ENCODE measurements around the gene VIT. TPM values are rescaled to one million over a fixed set of nuclear protein-coding genes. Genes with fewer than 3 reads are reported as not detected.

Gene VIT
- total and polyA plus RNA-seq, 4 donors = 10.0 to 29.2 TPM; not detected in 2

- ATAC-seq (ENCODE audit: low FRiP score) (no peak), DNase-seq (no peak)
- Histone ChIP-seq H3K9me3 (ENCODE audit: control insufficient read depth, low read length) (no peaks in the 10 kb centered on the region), H3K27ac (ENCODE audit: low read depth in 1 of 2, low read length in 2 of 2) (no peak overlapping the region), H3K27me3 (ENCODE audit: control insufficient read depth in 1 of 2, insufficient read depth in 2 of 2, low read length in 1 of 2) (no peaks in the 10 kb centered on the region), H3K4me3 (ENCODE audit: low read length in 2 of 2) (no peak overlapping the region), H3K36me3 (ENCODE audit: control insufficient read depth in 1 of 2, insufficient read depth in 2 of 2, low read length in 1 of 2) (no peaks in the 10 kb centered on the region), H3K4me1 (ENCODE audit: control insufficient read depth in 1 of 2, insufficient read depth in 2 of 2, low read length in 2 of 2) (no peaks in the 10 kb centered on the region)
- intact Hi-C loops (cut with DNase I) = no loop called here
- WGBS, 2 donors = 21 to 25% methylated on average over 1 of the region's 1 CpG
Measured at GRCh38 chr2:36672199-36672598, 24.3 kb upstream of the VIT start.

- DNase-seq (no peak), ATAC-seq (ENCODE audit: low FRiP score) (no peak)
- no peak overlapping the region for H3K4me3 ChIP-seq (ENCODE audit: low read length in 2 of 2)
- H3K4me1 ChIP-seq (ENCODE audit: control insufficient read depth in 1 of 2, insufficient read depth in 2 of 2, low read length in 2 of 2) = no peaks in the 10 kb centered on the region
- H3K27ac ChIP-seq (ENCODE audit: low read depth in 1 of 2, low read length in 2 of 2) = no peak overlapping the region
- no peaks in the 10 kb centered on the region for H3K36me3 ChIP-seq (ENCODE audit: control insufficient read depth in 1 of 2, insufficient read depth in 2 of 2, low read length in 1 of 2)
- peaks cover 0 to 3% of the 10 kb centered on the region in 2 donors for H3K27me3 ChIP-seq (ENCODE audit: control insufficient read depth in 1 of 2, insufficient read depth in 2 of 2, low read length in 1 of 2)
- intact Hi-C loops (cut with DNase I) = no loop called here
- peaks cover 3% of the 10 kb centered on the region for H3K9me3 ChIP-seq (ENCODE audit: control insufficient read depth, low read length)
Measured at GRCh38 chr2:36675579-36676282, 20.8 kb upstream of the VIT start.

- no peaks in the 10 kb centered on the region for H3K36me3 ChIP-seq (ENCODE audit: control insufficient read depth in 1 of 2, insufficient read depth in 2 of 2, low read length in 1 of 2)
- no peak for DNase-seq
- ATAC-seq (ENCODE audit: low FRiP score) = no peak
- no peak overlapping the region for H3K4me3 ChIP-seq (ENCODE audit: low read length in 2 of 2)
- 48 to 50% methylated on average over 1 of the region's 1 CpG for WGBS, 2 donors
- intact Hi-C loops (cut with DNase I) = no loop called here
- H3K9me3 ChIP-seq (ENCODE audit: control insufficient read depth, low read length) = peaks cover 3% of the 10 kb centered on the region
- no peaks in the 10 kb centered on the region for H3K4me1 ChIP-seq (ENCODE audit: control insufficient read depth in 1 of 2, insufficient read depth in 2 of 2, low read length in 2 of 2)
- no peak overlapping the region for H3K27ac ChIP-seq (ENCODE audit: low read depth in 1 of 2, low read length in 2 of 2)
- peaks cover 0 to 3% of the 10 kb centered on the region in 2 donors for H3K27me3 ChIP-seq (ENCODE audit: control insufficient read depth in 1 of 2, insufficient read depth in 2 of 2, low read length in 1 of 2)
Measured at GRCh38 chr2:36676364-36676763, 20.1 kb upstream of the VIT start.

GRCh38 chr2:36677386-36677785 is 19.1 kb upstream of the VIT start:
- DNase-seq (no peak), ATAC-seq (ENCODE audit: low FRiP score) (no peak)
- intact Hi-C loops (cut with DNase I) = no loop called here
- no peaks in the 10 kb centered on the region for H3K4me1 ChIP-seq (ENCODE audit: control insufficient read depth in 1 of 2, insufficient read depth in 2 of 2, low read length in 2 of 2)
- H3K36me3 ChIP-seq (ENCODE audit: control insufficient read depth in 1 of 2, insufficient read depth in 2 of 2, low read length in 1 of 2) = no peaks in the 10 kb centered on the region
- H3K4me3 ChIP-seq (ENCODE audit: low read length in 2 of 2) = no peak overlapping the region
- peaks cover 0 to 3% of the 10 kb centered on the region in 2 donors for H3K27me3 ChIP-seq (ENCODE audit: control insufficient read depth in 1 of 2, insufficient read depth in 2 of 2, low read length in 1 of 2)
- H3K27ac ChIP-seq (ENCODE audit: low read depth in 1 of 2, low read length in 2 of 2) = no peak overlapping the region
- H3K9me3 ChIP-seq (ENCODE audit: control insufficient read depth, low read length) = peaks cover 3% of the 10 kb centered on the region

GRCh38 chr2:36677996-36678605 is 18.4 kb upstream of the VIT start:
- Histone ChIP-seq H3K4me1 (ENCODE audit: control insufficient read depth in 1 of 2, insufficient read depth in 2 of 2, low read length in 2 of 2) (no peaks in the 10 kb centered on the region), H3K9me3 (ENCODE audit: control insufficient read depth, low read length) (peaks cover 3% of the 10 kb centered on the region), H3K27me3 (ENCODE audit: control insufficient read depth in 1 of 2, insufficient read depth in 2 of 2, low read length in 1 of 2) (peaks cover 0 to 3% of the 10 kb centered on the region in 2 donors), H3K4me3 (ENCODE audit: low read length in 2 of 2) (no peak overlapping the region), H3K36me3 (ENCODE audit: control insufficient read depth in 1 of 2, insufficient read depth in 2 of 2, low read length in 1 of 2) (no peaks in the 10 kb centered on the region), H3K27ac (ENCODE audit: low read depth in 1 of 2, low read length in 2 of 2) (no peak overlapping the region)
- ATAC-seq (ENCODE audit: low FRiP score) = no peak
- WGBS, 2 donors = 67 to 75% methylated on average over 4 of the region's 4 CpGs
- intact Hi-C loops (cut with DNase I) = no loop called here
- no peak for DNase-seq

- no peaks in the 10 kb centered on the region for H3K4me1 ChIP-seq (ENCODE audit: control insufficient read depth in 1 of 2, insufficient read depth in 2 of 2, low read length in 2 of 2)
- ATAC-seq (ENCODE audit: low FRiP score) (no peak), DNase-seq (no peak)
- H3K27ac ChIP-seq (ENCODE audit: low read depth in 1 of 2, low read length in 2 of 2) = no peak overlapping the region
- H3K36me3 ChIP-seq (ENCODE audit: control insufficient read depth in 1 of 2, insufficient read depth in 2 of 2, low read length in 1 of 2) = no peaks in the 10 kb centered on the region
- peaks cover 6% of the 10 kb centered on the region for H3K9me3 ChIP-seq (ENCODE audit: control insufficient read depth, low read length)
- intact Hi-C loops (cut with DNase I) = no loop called here
- H3K27me3 ChIP-seq (ENCODE audit: control insufficient read depth in 1 of 2, insufficient read depth in 2 of 2, low read length in 1 of 2) = peaks cover 0 to 5% of the 10 kb centered on the region in 2 donors
- WGBS, 2 donors = 95 to 100% methylated on average over 1 of the region's 1 CpG
- H3K4me3 ChIP-seq (ENCODE audit: low read length in 2 of 2) = no peak overlapping the region
Measured at GRCh38 chr2:36678856-36679255, 17.7 kb upstream of the VIT start.

GRCh38 chr2:36680012-36680411 is 16.5 kb upstream of the VIT start:
- intact Hi-C loops (cut with DNase I) = no loop called here
- 8 to 18% methylated on average over 2 of the region's 2 CpGs for WGBS, 2 donors
- Histone ChIP-seq H3K27me3 (ENCODE audit: control insufficient read depth in 1 of 2, insufficient read depth in 2 of 2, low read length in 1 of 2) (peaks cover 0 to 5% of the 10 kb centered on the region in 2 donors), H3K9me3 (ENCODE audit: control insufficient read depth, low read length) (peaks cover 6% of the 10 kb centered on the region), H3K36me3 (ENCODE audit: control insufficient read depth in 1 of 2, insufficient read depth in 2 of 2, low read length in 1 of 2) (no peaks in the 10 kb centered on the region), H3K27ac (ENCODE audit: low read depth in 1 of 2, low read length in 2 of 2) (no peak overlapping the region), H3K4me1 (ENCODE audit: control insufficient read depth in 1 of 2, insufficient read depth in 2 of 2, low read length in 2 of 2) (no peaks in the 10 kb centered on the region), H3K4me3 (ENCODE audit: low read length in 2 of 2) (no peak overlapping the region)
- DNase-seq = no peak
- no peak for ATAC-seq (ENCODE audit: low FRiP score)

GRCh38 chr2:36682562-36682961 is 13.9 kb upstream of the VIT start:
- Histone ChIP-seq H3K4me1 (ENCODE audit: control insufficient read depth in 1 of 2, insufficient read depth in 2 of 2, low read length in 2 of 2) (no peaks in the 10 kb centered on the region), H3K9me3 (ENCODE audit: control insufficient read depth, low read length) (peaks cover 6% of the 10 kb centered on the region), H3K27me3 (ENCODE audit: control insufficient read depth in 1 of 2, insufficient read depth in 2 of 2, low read length in 1 of 2) (peaks cover 0 to 5% of the 10 kb centered on the region in 2 donors), H3K4me3 (ENCODE audit: low read length in 2 of 2) (no peak overlapping the region), H3K36me3 (ENCODE audit: control insufficient read depth in 1 of 2, insufficient read depth in 2 of 2, low read length in 1 of 2) (no peaks in the 10 kb centered on the region), H3K27ac (ENCODE audit: low read depth in 1 of 2, low read length in 2 of 2) (no peak overlapping the region)
- DNase-seq (no peak), ATAC-seq (ENCODE audit: low FRiP score) (no peak)
- WGBS, 2 donors = 36 to 40% methylated on average over 6 of the region's 6 CpGs
- intact Hi-C loops (cut with DNase I) = no loop called here

- Histone ChIP-seq H3K9me3 (ENCODE audit: control insufficient read depth, low read length) (peaks cover 5% of the 10 kb centered on the region), H3K27ac (ENCODE audit: low read depth in 1 of 2, low read length in 2 of 2) (no peak overlapping the region), H3K27me3 (ENCODE audit: control insufficient read depth in 1 of 2, insufficient read depth in 2 of 2, low read length in 1 of 2) (peaks cover 0 to 4% of the 10 kb centered on the region in 2 donors), H3K4me1 (ENCODE audit: control insufficient read depth in 1 of 2, insufficient read depth in 2 of 2, low read length in 2 of 2) (no peaks in the 10 kb centered on the region), H3K36me3 (ENCODE audit: control insufficient read depth in 1 of 2, insufficient read depth in 2 of 2, low read length in 1 of 2) (no peaks in the 10 kb centered on the region), H3K4me3 (ENCODE audit: low read length in 2 of 2) (no peak overlapping the region)
- intact Hi-C loops (cut with DNase I) = no loop called here
- no peak for DNase-seq
- ATAC-seq (ENCODE audit: low FRiP score) = no peak
- 3 to 21% methylated on average over 2 of the region's 2 CpGs for WGBS, 2 donors
Measured at GRCh38 chr2:36683002-36683401, 13.5 kb upstream of the VIT start.
